Activated T-helper 9 cell treated with anti-CD3 and anti-CD28 coated beads, Interleukin-2, amount 50 U/mL, for 16 hours (primary cell): ENCODE data around the gene NAT16.
"Not testable (repeated sequence)": the region's sequence is repeated elsewhere in the genome, so short reads cannot be mapped to it uniquely, and the experiment has no call there.

ENCODE experiments used
- DNase-seq: peaks from one replicate; pipeline ENCODE4 v3.0.0-alpha.2; 2020; ENCODE audit warnings: low read depth

NAT16 gene

GRCh38 chr7:101180130-101180755 lies at the start of gene NAT16:
Gene NAT16 (minus strand): TSS chr7:101180293. CDS start chr7:101174807, 5,486 bp downstream.
- no peak for DNase-seq

GRCh38 chr7:101226721-101227120 lies 46.6 kb upstream of the NAT16 start:
- no peak for DNase-seq

- DNase-seq: no peak
These were observed 45.6 kb upstream of the NAT16 start for GRCh38 chr7:101225650-101226049.

GRCh38 chr7:101223528-101223927 lies 43.4 kb upstream of the NAT16 start:
- no peak for DNase-seq

GRCh38 chr7:101222275-101222830 lies 42.3 kb upstream of the NAT16 start:
- no peak for DNase-seq

GRCh38 chr7:101220295-101220694 lies 40.2 kb upstream of the NAT16 start:
- no peak for DNase-seq

- no peak for DNase-seq
These were observed 38.4 kb upstream of the NAT16 start for GRCh38 chr7:101218236-101219125.

GRCh38 chr7:101217388-101218235 lies 37.5 kb upstream of the NAT16 start, which contains the start of the genes PLOD3 and ZNHIT1:
Gene PLOD3 (minus strand): TSS chr7:101217581. CDS start chr7:101217274, 307 bp downstream.
Gene ZNHIT1 (plus strand): TSS chr7:101218165. CDS start chr7:101218196, 31 bp downstream.
- DNase-seq: peak; percentile 92

GRCh38 chr7:101216860-101217387 lies 36.8 kb upstream of the NAT16 start:
- no peak for DNase-seq

GRCh38 chr7:101216001-101216859 lies 36.1 kb upstream of the NAT16 start:
- DNase-seq: no peak

- DNase-seq: no peak
These were observed 31.9 kb upstream of the NAT16 start for GRCh38 chr7:101212014-101212413.

- DNase-seq: no peak
These were observed 31.4 kb upstream of the NAT16 start for GRCh38 chr7:101211501-101211900.

- DNase-seq: no peak
These were observed 30.1 kb upstream of the NAT16 start for GRCh38 chr7:101210143-101210542.

- no peak for DNase-seq
These were observed 28.7 kb upstream of the NAT16 start for GRCh38 chr7:101208794-101209193.

- no peak for DNase-seq
These were observed 27.4 kb upstream of the NAT16 start for GRCh38 chr7:101207459-101207858.

GRCh38 chr7:101206665-101207042 lies 26.6 kb upstream of the NAT16 start:
- DNase-seq: no peak

GRCh38 chr7:101205901-101206664 lies 26.0 kb upstream of the NAT16 start:
- no peak for DNase-seq

GRCh38 chr7:101203740-101204738 lies 23.9 kb upstream of the NAT16 start:
- DNase-seq: not testable (repeated sequence)

GRCh38 chr7:101202603-101202918 lies 22.5 kb upstream of the NAT16 start:
- no peak for DNase-seq
